H1 (cell line): ENCODE measurements around the gene GRM1.

Experiments used
- BRCA1 ChIP-seq: IDR thresholded peaks from 2 replicates; pipeline ENCODE4 v1.6.1; 2012; ENCODE audit warnings: low read depth, low read length, improper control_type of control experiment
- CTBP2 ChIP-seq: IDR thresholded peaks from 2 replicates; pipeline ENCODE4 v1.7.0; 2011; ENCODE audit warnings: borderline replicate concordance, mild to moderate bottlenecking, moderate library complexity, mixed read lengths, low read length; ENCODE audit not compliant: insufficient read depth, insufficient read length
- EP300 ChIP-seq, 2 experiments: IDR thresholded peaks; 1 replicate in 1 of 2; 2 replicates in 1 of 2; pipeline ENCODE4 v1.6.1; 2011 to 2012; ENCODE audit warnings: low read depth in 2 of 2, low read length in 2 of 2, mild to moderate bottlenecking in 2 of 2, borderline replicate concordance in 1 of 2, inconsistent platforms in 1 of 2, moderate library complexity in 1 of 2
- EZH2 ChIP-seq: fragments of 200-600 bp; sonication (generic); IDR thresholded peaks from 2 replicates; pipeline ENCODE4 v1.7.1; 2012; ENCODE audit warnings: low read depth, mild to moderate bottlenecking, moderate library complexity, low read length, inconsistent platforms; ENCODE audit not compliant: severe bottlenecking
- JUN ChIP-seq: IDR thresholded peaks from 2 replicates; pipeline ENCODE4 v1.6.1; 2011; ENCODE audit warnings: low read depth, mild to moderate bottlenecking, improper control_type of control experiment, low read length
- JUND ChIP-seq: IDR thresholded peaks from 2 replicates; pipeline ENCODE4 v1.6.1; 2011; ENCODE audit warnings: mild to moderate bottlenecking, improper control_type of control experiment, low read length
- POLR2A ChIP-seq, 2 experiments: IDR thresholded peaks; 1 replicate in 1 of 2; 2 replicates in 1 of 2; pipeline ENCODE4 v1.6.1; 2011; ENCODE audit warnings: low read depth in 2 of 2, low read length in 2 of 2, mild to moderate bottlenecking in 2 of 2; ENCODE audit errors: control extremely low read depth in 1 of 2
- POLR2AphosphoS5 ChIP-seq: IDR thresholded peaks from 2 replicates; pipeline ENCODE4 v1.6.1; 2011; ENCODE audit warnings: low read depth, low read length
- SUZ12 ChIP-seq: fragments of 200-600 bp; sonication (generic); IDR thresholded peaks from 2 replicates; pipeline ENCODE4 v1.6.1; 2012; ENCODE audit warnings: mild to moderate bottlenecking, inconsistent platforms, low read length, moderate library complexity, mixed read lengths
- TAF7 ChIP-seq: optimal IDR thresholded peaks from 2 replicates; pipeline ENCODE3; 2011; ENCODE audit warnings: low read depth, mild to moderate bottlenecking, inconsistent platforms, low read length, moderate library complexity, borderline replicate concordance
- YY1 ChIP-seq: IDR thresholded peaks from 2 replicates; pipeline ENCODE4 v1.6.1; 2011; ENCODE audit warnings: low read depth, mild to moderate bottlenecking, low read length
- ZNF274 ChIP-seq: IDR thresholded peaks from 2 replicates; pipeline ENCODE4 v1.7.0; 2012; ENCODE audit warnings: low read length, borderline replicate concordance; ENCODE audit errors: extremely low read depth
- TF ChIP-seq, protein P1 (sequence below), 3 experiments: IDR thresholded peaks; 1 replicate in 2 of 3; 2 replicates in 1 of 3; pipeline versions ENCODE4 v1.5.1 to v1.6.1; 2011; ENCODE audit warnings: low read length in 3 of 3, mild to moderate bottlenecking in 3 of 3, inconsistent platforms in 2 of 3, low read depth in 1 of 3, moderate library complexity in 1 of 3; ENCODE audit not compliant: insufficient read depth in 1 of 3; ENCODE audit errors: control extremely low read depth in 1 of 3
- TF ChIP-seq, protein P2 (sequence below): fragments of 300-600 bp; sonication (generic); IDR thresholded peaks from 2 replicates; pipeline ENCODE4 v1.7.1; 2012; ENCODE audit warnings: low read length, moderate library complexity, mild to moderate bottlenecking, inconsistent platforms; ENCODE audit not compliant: insufficient replicate concordance

DNA sequence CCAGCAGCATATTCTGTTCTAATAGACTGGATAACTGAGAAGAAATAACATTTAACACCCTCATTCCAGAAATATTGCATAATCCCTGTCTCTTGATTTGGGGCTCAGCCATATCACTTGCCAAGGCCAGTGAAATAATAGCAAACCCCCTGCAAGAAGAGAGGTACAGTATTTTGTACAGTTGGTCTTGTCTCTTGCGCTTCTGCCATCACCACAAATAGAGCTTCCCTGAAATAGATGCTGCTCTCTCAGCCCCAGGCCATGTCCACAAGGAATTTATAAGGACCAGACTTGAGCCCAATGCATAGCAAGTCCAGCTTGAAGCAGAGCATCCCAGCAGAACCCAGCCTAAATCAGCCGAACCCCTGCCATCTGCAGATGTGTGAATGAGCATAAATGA is 254.0 kb downstream of the GRM1 start:
- TF ChIP-seq, protein P1, sequence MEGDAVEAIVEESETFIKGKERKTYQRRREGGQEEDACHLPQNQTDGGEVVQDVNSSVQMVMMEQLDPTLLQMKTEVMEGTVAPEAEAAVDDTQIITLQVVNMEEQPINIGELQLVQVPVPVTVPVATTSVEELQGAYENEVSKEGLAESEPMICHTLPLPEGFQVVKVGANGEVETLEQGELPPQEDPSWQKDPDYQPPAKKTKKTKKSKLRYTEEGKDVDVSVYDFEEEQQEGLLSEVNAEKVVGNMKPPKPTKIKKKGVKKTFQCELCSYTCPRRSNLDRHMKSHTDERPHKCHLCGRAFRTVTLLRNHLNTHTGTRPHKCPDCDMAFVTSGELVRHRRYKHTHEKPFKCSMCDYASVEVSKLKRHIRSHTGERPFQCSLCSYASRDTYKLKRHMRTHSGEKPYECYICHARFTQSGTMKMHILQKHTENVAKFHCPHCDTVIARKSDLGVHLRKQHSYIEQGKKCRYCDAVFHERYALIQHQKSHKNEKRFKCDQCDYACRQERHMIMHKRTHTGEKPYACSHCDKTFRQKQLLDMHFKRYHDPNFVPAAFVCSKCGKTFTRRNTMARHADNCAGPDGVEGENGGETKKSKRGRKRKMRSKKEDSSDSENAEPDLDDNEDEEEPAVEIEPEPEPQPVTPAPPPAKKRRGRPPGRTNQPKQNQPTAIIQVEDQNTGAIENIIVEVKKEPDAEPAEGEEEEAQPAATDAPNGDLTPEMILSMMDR (IDR thresholded peaks at IDR 0.05; ENCODE audit: control extremely low read depth in 1 of 3, insufficient read depth in 1 of 3, low read depth in 1 of 3, low read length in 3 of 3): no peak
- TF ChIP-seq EP300 (IDR thresholded peaks at IDR 0.05; ENCODE audit: borderline replicate concordance in 1 of 2, low read depth in 2 of 2, low read length in 2 of 2): no peak
- no peak for TF ChIP-seq TAF7
- no peak for TF ChIP-seq CTBP2
- TF ChIP-seq SUZ12: no peak
- TF ChIP-seq POLR2A (IDR thresholded peaks at IDR 0.05; ENCODE audit: control extremely low read depth in 1 of 2, low read depth in 2 of 2, low read length in 2 of 2): no peak
- no peak for TF ChIP-seq BRCA1
- TF ChIP-seq, protein P2, sequence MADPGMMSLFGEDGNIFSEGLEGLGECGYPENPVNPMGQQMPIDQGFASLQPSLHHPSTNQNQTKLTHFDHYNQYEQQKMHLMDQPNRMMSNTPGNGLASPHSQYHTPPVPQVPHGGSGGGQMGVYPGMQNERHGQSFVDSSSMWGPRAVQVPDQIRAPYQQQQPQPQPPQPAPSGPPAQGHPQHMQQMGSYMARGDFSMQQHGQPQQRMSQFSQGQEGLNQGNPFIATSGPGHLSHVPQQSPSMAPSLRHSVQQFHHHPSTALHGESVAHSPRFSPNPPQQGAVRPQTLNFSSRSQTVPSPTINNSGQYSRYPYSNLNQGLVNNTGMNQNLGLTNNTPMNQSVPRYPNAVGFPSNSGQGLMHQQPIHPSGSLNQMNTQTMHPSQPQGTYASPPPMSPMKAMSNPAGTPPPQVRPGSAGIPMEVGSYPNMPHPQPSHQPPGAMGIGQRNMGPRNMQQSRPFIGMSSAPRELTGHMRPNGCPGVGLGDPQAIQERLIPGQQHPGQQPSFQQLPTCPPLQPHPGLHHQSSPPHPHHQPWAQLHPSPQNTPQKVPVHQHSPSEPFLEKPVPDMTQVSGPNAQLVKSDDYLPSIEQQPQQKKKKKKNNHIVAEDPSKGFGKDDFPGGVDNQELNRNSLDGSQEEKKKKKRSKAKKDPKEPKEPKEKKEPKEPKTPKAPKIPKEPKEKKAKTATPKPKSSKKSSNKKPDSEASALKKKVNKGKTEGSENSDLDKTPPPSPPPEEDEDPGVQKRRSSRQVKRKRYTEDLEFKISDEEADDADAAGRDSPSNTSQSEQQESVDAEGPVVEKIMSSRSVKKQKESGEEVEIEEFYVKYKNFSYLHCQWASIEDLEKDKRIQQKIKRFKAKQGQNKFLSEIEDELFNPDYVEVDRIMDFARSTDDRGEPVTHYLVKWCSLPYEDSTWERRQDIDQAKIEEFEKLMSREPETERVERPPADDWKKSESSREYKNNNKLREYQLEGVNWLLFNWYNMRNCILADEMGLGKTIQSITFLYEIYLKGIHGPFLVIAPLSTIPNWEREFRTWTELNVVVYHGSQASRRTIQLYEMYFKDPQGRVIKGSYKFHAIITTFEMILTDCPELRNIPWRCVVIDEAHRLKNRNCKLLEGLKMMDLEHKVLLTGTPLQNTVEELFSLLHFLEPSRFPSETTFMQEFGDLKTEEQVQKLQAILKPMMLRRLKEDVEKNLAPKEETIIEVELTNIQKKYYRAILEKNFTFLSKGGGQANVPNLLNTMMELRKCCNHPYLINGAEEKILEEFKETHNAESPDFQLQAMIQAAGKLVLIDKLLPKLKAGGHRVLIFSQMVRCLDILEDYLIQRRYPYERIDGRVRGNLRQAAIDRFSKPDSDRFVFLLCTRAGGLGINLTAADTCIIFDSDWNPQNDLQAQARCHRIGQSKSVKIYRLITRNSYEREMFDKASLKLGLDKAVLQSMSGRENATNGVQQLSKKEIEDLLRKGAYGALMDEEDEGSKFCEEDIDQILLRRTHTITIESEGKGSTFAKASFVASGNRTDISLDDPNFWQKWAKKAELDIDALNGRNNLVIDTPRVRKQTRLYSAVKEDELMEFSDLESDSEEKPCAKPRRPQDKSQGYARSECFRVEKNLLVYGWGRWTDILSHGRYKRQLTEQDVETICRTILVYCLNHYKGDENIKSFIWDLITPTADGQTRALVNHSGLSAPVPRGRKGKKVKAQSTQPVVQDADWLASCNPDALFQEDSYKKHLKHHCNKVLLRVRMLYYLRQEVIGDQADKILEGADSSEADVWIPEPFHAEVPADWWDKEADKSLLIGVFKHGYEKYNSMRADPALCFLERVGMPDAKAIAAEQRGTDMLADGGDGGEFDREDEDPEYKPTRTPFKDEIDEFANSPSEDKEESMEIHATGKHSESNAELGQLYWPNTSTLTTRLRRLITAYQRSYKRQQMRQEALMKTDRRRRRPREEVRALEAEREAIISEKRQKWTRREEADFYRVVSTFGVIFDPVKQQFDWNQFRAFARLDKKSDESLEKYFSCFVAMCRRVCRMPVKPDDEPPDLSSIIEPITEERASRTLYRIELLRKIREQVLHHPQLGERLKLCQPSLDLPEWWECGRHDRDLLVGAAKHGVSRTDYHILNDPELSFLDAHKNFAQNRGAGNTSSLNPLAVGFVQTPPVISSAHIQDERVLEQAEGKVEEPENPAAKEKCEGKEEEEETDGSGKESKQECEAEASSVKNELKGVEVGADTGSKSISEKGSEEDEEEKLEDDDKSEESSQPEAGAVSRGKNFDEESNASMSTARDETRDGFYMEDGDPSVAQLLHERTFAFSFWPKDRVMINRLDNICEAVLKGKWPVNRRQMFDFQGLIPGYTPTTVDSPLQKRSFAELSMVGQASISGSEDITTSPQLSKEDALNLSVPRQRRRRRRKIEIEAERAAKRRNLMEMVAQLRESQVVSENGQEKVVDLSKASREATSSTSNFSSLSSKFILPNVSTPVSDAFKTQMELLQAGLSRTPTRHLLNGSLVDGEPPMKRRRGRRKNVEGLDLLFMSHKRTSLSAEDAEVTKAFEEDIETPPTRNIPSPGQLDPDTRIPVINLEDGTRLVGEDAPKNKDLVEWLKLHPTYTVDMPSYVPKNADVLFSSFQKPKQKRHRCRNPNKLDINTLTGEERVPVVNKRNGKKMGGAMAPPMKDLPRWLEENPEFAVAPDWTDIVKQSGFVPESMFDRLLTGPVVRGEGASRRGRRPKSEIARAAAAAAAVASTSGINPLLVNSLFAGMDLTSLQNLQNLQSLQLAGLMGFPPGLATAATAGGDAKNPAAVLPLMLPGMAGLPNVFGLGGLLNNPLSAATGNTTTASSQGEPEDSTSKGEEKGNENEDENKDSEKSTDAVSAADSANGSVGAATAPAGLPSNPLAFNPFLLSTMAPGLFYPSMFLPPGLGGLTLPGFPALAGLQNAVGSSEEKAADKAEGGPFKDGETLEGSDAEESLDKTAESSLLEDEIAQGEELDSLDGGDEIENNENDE: no peak
- TF ChIP-seq POLR2AphosphoS5: no peak
- TF ChIP-seq YY1: no peak
- no peak for TF ChIP-seq JUN
- TF ChIP-seq EZH2: no peak
- TF ChIP-seq JUND: no peak
- no peak for TF ChIP-seq ZNF274
